ENCODE results near the gene TMPO.
"Not testable (repeated sequence)": the region's sequence is repeated elsewhere in the genome, so short reads cannot be mapped to it uniquely, and the experiment has no call there.

TMPO gene

GRCh38 chr12:98515287-98516110 lies at the start of gene TMPO:
Gene TMPO, plus strand, starts transcription at chr12:98515590. Its CDS starts 278 bp downstream, at chr12:98515868.
- DNase-seq (ENCODE audit: low read depth in 2 of 2), result peak; percentile 77 to 80

- DNase-seq (ENCODE audit: low read depth in 2 of 2), result no peak
Observed at GRCh38 chr12:98465950-98466602, 49.3 kb upstream of the TMPO start.

- DNase-seq (ENCODE audit: low read depth in 2 of 2), result no peak
Observed at GRCh38 chr12:98466640-98467400, 48.6 kb upstream of the TMPO start.

GRCh38 chr12:98469109-98469508 lies 46.3 kb upstream of the TMPO start:
- no peak for DNase-seq (ENCODE audit: low read depth in 2 of 2)

- DNase-seq (ENCODE audit: low read depth in 2 of 2), result no peak
Observed at GRCh38 chr12:98470469-98471082, 44.8 kb upstream of the TMPO start.

- DNase-seq (ENCODE audit: low read depth in 2 of 2), result no peak
Observed at GRCh38 chr12:98471085-98471484, 44.3 kb upstream of the TMPO start.

GRCh38 chr12:98475565-98475908 lies 39.9 kb upstream of the TMPO start:
- DNase-seq (ENCODE audit: low read depth in 2 of 2), result no peak

- no peak for DNase-seq (ENCODE audit: low read depth in 2 of 2)
Observed at GRCh38 chr12:98478606-98479005, 36.8 kb upstream of the TMPO start.

GRCh38 chr12:98483621-98484503 lies 31.5 kb upstream of the TMPO start:
- DNase-seq (ENCODE audit: low read depth in 2 of 2), result no peak

GRCh38 chr12:98485792-98486340 lies 29.5 kb upstream of the TMPO start:
- peak in 1 of 2 experiments; percentile 13 for DNase-seq (ENCODE audit: low read depth in 2 of 2)

- not testable (repeated sequence) for DNase-seq (ENCODE audit: low read depth in 2 of 2)
Observed at GRCh38 chr12:98488416-98488815, 27.0 kb upstream of the TMPO start.

GRCh38 chr12:98489176-98489575 lies 26.2 kb upstream of the TMPO start:
- no peak for DNase-seq (ENCODE audit: low read depth in 2 of 2)

GRCh38 chr12:98490501-98491453 lies 24.6 kb upstream of the TMPO start:
- peak; percentile 87 for DNase-seq (ENCODE audit: low read depth in 2 of 2)

GRCh38 chr12:98492580-98493140 lies 22.7 kb upstream of the TMPO start:
- no peak for DNase-seq (ENCODE audit: low read depth in 2 of 2)

- DNase-seq (ENCODE audit: low read depth in 2 of 2), result not testable (repeated sequence)
Observed at GRCh38 chr12:98501266-98501629, 14.1 kb upstream of the TMPO start.

GRCh38 chr12:98503342-98503591 lies 12.1 kb upstream of the TMPO start:
- DNase-seq (ENCODE audit: low read depth in 2 of 2), result peak; percentile 85

GRCh38 chr12:98503592-98504367 lies 11.6 kb upstream of the TMPO start:
- peak; percentile 84 for DNase-seq (ENCODE audit: low read depth in 2 of 2)

GRCh38 chr12:98504368-98504617 lies 11.1 kb upstream of the TMPO start:
- DNase-seq (ENCODE audit: low read depth in 2 of 2), result no peak

GRCh38 chr12:98509063-98509462 lies 6.3 kb upstream of the TMPO start:
- DNase-seq (ENCODE audit: low read depth in 2 of 2), result no peak

All from fibroblast of skin of left biceps (primary cell).